ENCODE results near the gene RHOG. TPM values are rescaled to one million over a fixed set of nuclear protein-coding genes. Genes with fewer than 3 reads are reported as not detected.

Gene RHOG
- total RNA-seq, 1 experiment from 2014 or later, result 35.7 TPM

GRCh38 chr11:3827434-3828186 lies 13.1 kb downstream of the RHOG start:
- ChIA-PET CTCF (interaction anchor here (0.7 to 1.0 kb wide), 2 partner anchors 21 to 234 kb away, joined by 3 to 4 read pairs; no protein-coding TSS in a partner anchor), POLR2A (no interaction called here)
- intact Hi-C loops (cut with micrococcal nuclease), result no loop called here
- TSS peak; percentile 45 for BruUV-seq (replicated peaks)
- no peak for TF ChIP-seq CTCF (IDR thresholded peaks at IDR 0.05; ENCODE audit: unreplicated experiment)
- no peaks in the 10 kb centered on the region for H3K9me3 Mint-ChIP-seq (ENCODE audit: unreplicated experiment)
- no peak overlapping the region for H3K4me3 Mint-ChIP-seq (ENCODE audit: unreplicated experiment)
- no peaks in the 10 kb centered on the region for H3K27me3 Mint-ChIP-seq (ENCODE audit: insufficient read depth, unreplicated experiment)
- H3K36me3 Mint-ChIP-seq (ENCODE audit: insufficient read depth, unreplicated experiment), result peaks cover 51% of the 10 kb centered on the region
- DNase-seq (ENCODE audit: unreplicated experiment), result no peak
- H3K4me1 Mint-ChIP-seq (ENCODE audit: insufficient read depth, unreplicated experiment), result peaks cover 20% of the 10 kb centered on the region
- H3K27ac Mint-ChIP-seq (ENCODE audit: low read depth, unreplicated experiment), result no peak overlapping the region

GRCh38 chr11:3826721-3827120 lies 14.0 kb downstream of the RHOG start:
- POLR2A ChIA-PET, result no interaction called here
- intact Hi-C loops (cut with micrococcal nuclease), result no loop called here
- Mint-ChIP-seq H3K27ac (ENCODE audit: low read depth, unreplicated experiment) (no peak overlapping the region), H3K36me3 (ENCODE audit: insufficient read depth, unreplicated experiment) (peaks cover 47% of the 10 kb centered on the region), H3K9me3 (ENCODE audit: unreplicated experiment) (no peaks in the 10 kb centered on the region), H3K4me3 (ENCODE audit: unreplicated experiment) (no peak overlapping the region), H3K4me1 (ENCODE audit: insufficient read depth, unreplicated experiment) (peaks cover 17% of the 10 kb centered on the region), H3K27me3 (ENCODE audit: insufficient read depth, unreplicated experiment) (no peaks in the 10 kb centered on the region)
- no peak for TF ChIP-seq CTCF (IDR thresholded peaks at IDR 0.05; ENCODE audit: unreplicated experiment)
- no TSS peak for BruUV-seq (replicated peaks)
- CTCF ChIA-PET, result interaction anchor here (0.6 to 2.0 kb wide), 3 partner anchors 15 to 872 kb away, joined by 3 to 4 read pairs (median 3); no protein-coding TSS in a partner anchor
- no peak for DNase-seq (ENCODE audit: unreplicated experiment)

GRCh38 chr11:3825473-3826154 lies 15.1 kb downstream of the RHOG start:
- POLR2A ChIA-PET, result interaction anchor here (1.2 kb wide), 1 partner anchor 16 kb away, joined by 3 read pairs; the partner anchor contains the start of gene RHOG
- CTCF ChIA-PET, result interaction anchor here (0.7 to 2.0 kb wide), 2 partner anchors 16 to 155 kb away, joined by 3 to 4 read pairs; no protein-coding TSS in a partner anchor
- no TSS peak for BruUV-seq (replicated peaks)
- intact Hi-C loops (cut with micrococcal nuclease), result no loop called here
- Mint-ChIP-seq H3K27ac (ENCODE audit: low read depth, unreplicated experiment) (no peak overlapping the region), H3K4me3 (ENCODE audit: unreplicated experiment) (no peak overlapping the region), H3K36me3 (ENCODE audit: insufficient read depth, unreplicated experiment) (peaks cover 36% of the 10 kb centered on the region), H3K9me3 (ENCODE audit: unreplicated experiment) (no peaks in the 10 kb centered on the region), H3K27me3 (ENCODE audit: insufficient read depth, unreplicated experiment) (no peaks in the 10 kb centered on the region), H3K4me1 (ENCODE audit: insufficient read depth, unreplicated experiment) (peaks cover 15% of the 10 kb centered on the region)
- TF ChIP-seq CTCF (IDR thresholded peaks at IDR 0.05; ENCODE audit: unreplicated experiment), result no peak
- DNase-seq (ENCODE audit: unreplicated experiment), result no peak

All from MCF 10A (cell line).